Non-pigmented ciliary epithelial cell (primary cell): Measurements from ENCODE around the gene OSBPL2.

Experiments
- DNase-seq: peaks from one replicate; pipeline ENCODE4 v3.0.0-alpha.2; 2010; ENCODE audit warnings: low read depth

The OSBPL2 gene

GRCh38 chr20:62235777-62236157 lies 2.6 kb upstream of the OSBPL2 start:
- no peak for DNase-seq

DNA sequence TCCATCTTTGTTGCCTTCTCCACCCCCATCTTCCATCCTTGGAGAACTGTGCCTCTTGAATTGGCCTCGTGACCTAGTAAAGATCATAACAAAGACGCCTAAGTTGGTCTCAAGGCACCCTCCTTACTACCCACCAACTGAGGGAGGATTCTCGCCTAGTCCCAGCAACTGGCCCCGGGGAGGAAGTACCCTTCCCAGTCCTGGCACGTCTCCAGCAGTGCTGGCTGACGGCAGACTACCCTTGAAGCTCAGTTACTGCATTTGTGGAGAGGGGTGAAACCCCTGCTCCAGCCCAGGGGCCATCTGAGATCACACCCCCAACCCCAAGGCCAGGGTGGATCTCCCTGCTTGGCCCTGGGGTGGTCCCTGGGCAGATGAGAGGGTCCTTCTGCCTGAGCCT lies 2.1 kb upstream of the OSBPL2 start:
- DNase-seq: no peak

DNA sequence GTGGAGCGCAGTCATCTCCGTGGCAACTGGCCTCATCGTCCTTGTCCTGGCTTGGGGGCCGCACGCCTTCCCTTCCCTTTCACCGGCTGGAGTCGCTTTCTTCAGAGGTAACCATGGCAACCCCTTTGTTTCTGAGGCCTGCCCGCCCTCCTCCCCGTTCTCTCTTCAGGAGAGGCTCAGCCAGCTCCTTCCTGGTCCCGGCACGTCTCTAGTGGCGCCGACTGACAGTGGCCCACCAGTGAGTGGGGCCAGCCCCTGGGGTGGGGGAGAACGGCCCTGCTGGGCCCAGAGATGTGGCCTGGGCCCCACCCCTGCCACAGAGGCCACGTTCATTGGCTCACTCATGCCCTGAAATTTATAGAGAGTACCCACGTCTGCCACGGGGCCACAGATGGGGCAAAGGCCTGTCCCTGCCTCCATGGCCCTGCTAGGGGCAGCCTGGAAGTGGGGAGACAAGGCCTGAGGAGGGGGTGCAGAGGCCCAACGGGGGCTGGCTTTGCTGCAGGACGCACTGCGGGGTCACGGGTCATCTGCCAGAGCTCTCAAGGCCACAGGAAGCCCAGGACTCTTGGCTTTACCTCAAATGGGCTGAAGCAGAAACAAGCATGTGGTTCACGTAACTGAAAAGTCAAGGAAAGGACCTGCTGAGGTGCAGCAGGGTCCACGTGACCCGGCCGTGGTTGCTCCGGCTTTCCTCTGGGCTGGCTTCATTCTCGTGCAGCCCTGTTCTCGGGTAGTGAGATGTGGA lies 1.4 kb upstream of the OSBPL2 start:
- DNase-seq: no peak

GRCh38 chr20:62237514-62237800 lies 864 bp upstream of the OSBPL2 start:
- DNase-seq: no peak

DNA sequence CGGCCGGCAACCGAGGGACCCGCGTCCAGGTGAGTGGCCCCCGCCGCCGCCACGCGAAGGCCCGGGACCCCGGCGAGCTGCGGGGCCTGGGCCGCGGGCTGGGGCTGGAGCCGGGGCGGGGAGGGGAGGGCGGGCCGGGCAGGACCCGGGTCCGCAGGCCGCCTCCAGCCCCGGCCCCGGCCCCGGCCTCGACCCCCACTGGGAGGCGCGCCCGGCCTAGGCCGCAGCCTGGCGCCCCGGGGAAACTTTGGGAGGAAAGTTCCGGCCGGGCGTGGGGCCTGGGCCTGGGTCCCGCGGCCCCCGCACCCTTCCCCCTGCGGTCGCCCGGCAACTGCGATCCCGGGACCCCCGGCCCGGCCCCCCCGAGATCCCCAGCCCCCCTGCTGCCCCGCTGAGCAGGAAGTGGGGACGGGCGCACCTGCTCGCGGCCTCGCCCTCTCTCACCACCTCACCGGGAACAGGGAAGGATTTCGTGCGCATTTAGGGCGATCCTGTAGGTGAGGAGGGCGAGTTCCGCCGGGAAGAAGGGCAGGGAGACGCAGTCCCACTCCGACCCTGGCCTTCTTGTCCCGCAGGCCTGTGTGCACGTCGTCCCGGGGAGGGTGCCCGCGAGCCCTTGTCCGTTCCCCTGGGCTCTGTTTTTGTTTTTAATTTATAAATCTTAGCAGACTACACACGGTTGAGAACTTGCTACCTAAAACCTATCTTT lies 402 bp downstream of the OSBPL2 start:
- no peak for DNase-seq

- no peak for DNase-seq
Measured at GRCh38 chr20:62239278-62239879, 1.1 kb downstream of the OSBPL2 start.

- no peak for DNase-seq
Measured at GRCh38 chr20:62240020-62240685, 1.8 kb downstream of the OSBPL2 start.

GRCh38 chr20:62241506-62241905 lies 3.2 kb downstream of the OSBPL2 start:
- no peak for DNase-seq

GRCh38 chr20:62242176-62242575 lies 3.9 kb downstream of the OSBPL2 start:
- DNase-seq: no peak

GRCh38 chr20:62243106-62243505 lies 4.8 kb downstream of the OSBPL2 start:
- DNase-seq: no peak

DNA sequence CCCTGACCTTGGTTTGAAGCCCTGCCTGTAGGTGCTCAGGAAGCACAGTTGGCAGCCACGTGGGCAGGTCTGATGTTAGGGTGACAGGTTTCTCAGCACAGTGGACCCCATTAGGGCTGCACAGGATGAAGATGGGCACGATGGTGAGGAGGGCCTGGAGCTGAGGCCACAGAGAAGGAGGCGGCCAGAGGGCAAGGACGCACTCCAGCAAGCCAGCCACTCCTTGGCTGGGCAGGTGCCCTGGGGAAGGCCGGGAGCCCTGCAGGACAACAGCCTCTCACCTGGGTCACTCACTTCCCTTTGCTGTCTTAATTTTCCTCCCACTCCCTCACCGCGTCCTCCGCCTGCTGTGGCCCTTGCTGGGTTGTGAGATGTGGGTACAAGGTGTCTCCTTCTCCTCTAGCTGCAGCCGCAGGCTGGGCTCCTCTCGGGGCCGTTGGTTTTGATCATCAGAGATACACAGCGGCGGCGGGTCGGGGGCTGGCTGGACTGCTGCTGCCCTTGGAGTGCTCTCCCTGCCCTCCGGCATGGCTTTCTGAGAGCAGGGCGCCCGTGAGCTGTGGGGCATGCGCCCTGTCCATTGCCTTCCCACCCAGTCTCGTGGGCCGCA lies 5.7 kb downstream of the OSBPL2 start:
- DNase-seq: no peak

- DNase-seq: no peak
Measured at GRCh38 chr20:62244644-62245108, 6.4 kb downstream of the OSBPL2 start.

DNA sequence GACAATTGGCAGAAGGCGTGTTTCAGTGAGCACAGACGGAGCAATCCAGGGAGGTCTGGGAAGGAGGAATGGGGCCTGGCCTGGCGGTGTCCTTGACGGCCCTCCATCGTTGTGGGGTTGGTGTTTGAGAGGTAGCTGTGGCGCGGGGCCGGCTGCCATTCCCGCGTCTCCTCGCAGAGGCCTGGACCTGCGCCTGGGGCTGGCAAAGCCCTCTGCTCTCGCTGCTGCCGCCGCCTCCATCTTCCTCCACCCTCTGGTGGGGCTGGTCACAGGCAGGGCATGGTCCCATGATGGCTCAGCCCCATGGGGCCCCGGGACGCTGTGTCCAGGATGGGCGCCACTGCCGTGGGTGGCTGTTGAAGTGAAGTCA lies 7.6 kb downstream of the OSBPL2 start:
- no peak for DNase-seq

DNA sequence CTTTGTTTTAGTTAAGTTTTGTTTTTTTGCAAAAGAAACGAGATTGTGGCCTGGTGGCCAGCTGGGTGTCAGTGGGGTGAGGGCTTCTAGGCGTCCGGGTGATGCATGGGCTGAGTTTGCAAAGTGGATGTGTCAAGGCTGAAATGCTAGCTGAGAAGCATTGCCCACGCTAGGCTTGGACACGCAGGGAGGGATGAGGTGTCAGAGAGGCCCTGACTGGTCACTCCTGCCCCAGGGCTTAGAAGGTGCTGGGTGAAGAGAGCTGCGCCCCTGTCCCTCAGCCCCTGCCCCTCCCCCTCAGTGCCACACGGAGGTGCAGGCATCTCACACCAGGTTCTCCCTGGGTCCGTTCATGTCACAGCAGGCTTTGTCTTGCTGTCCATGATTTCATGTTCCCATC lies 8.1 kb downstream of the OSBPL2 start:
- no peak for DNase-seq

DNA sequence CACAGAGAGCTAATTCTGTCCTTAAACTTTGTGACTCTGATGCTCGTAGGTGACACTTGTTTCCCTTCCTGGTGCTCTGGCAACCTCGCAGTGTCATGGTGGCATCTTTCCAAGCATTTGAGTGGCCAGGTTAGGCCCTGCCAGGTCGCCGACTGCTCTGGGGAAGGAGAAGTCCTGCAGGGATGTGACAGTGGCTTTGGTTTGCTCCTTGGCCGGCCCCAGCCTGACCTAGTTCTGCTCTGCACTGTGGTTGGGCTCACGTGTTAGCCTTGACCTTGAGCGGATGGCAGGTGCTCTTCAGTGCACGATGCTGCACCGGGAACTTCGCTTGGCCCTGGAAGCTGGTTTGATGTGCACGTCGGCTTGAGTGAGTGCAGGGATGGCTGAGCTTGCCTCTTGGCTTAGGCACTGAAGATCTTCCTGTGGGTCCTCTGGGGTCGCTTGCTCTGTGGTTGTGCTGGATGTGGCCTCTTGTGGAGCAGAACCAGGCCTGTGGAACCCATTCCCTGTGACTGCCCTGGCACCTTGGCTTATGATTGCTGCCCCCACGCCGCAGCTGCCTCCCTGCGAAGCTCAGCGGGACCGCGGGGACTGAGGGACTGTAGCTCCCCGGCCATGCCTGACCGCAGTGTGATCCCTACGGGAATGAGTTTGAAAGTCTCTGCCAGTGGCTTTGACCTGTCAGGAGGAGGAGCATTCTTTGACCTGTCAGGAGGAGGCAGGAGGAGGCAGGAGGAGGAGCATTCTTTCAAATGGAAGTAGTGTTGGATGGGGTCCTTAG lies 8.7 kb downstream of the OSBPL2 start:
- DNase-seq: no peak

DNA sequence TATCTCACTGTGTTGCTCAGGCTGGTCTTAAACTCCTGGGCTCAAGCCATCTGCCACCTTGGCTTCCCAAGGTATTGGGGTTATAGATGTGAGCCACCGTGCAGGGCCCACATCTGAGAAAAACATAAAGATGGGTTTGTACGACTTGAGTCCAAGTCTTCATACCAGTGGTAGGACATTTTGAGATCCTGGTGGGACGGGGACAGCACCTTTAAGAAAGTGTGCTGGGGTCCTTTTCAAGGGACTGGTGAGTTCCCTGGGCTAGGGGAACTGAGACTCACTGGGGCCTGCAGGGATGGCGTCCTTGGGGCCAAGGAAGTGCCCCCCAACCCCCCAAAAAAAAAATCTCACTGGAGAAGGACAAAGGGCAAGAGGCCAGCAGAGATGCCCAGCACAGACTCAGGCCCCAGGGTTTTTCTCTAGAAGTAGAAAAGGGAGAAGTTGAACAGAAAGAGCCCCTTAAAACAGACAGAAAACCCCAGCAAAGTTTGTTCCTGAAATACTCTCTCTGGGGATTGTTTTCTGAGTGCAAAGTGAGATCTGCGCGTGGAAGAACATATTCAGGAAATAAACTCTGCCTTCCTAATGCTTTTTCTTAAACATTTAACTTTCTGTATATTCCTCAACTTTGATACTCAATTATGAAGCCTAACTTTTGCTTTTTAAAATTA lies 10.7 kb downstream of the OSBPL2 start:
- DNase-seq: no peak

DNA sequence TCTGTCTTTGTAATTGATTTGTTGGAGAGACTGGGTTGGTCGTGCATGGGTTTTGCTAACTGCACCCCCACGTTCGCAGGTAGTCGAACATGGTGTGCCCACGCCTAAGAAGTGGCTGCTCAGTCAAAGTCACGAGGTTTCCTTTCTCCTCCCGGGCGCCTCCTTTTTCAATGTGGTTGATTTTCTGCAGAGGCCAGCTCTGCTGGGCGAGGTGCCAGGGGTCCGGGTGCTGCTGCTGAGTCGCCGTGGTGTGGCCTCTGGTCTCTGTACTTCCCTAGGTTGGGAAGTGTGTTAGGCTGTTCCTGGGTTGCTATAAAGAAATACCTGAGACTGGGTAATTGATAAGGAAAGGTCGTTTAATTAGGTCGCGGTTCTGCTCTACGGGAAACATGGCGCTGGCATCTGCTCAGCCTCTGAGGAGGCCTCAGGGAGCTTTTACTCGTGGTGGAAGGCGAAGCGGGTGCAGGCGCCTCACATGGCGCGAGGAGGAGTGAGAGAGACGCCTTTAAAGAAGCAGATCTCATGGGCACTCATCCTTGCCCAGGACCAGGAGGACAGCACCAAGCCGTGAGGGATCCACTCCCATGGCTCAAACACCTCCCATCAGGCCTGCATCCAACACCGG lies 14.1 kb downstream of the OSBPL2 start:
- DNase-seq: no peak

DNA sequence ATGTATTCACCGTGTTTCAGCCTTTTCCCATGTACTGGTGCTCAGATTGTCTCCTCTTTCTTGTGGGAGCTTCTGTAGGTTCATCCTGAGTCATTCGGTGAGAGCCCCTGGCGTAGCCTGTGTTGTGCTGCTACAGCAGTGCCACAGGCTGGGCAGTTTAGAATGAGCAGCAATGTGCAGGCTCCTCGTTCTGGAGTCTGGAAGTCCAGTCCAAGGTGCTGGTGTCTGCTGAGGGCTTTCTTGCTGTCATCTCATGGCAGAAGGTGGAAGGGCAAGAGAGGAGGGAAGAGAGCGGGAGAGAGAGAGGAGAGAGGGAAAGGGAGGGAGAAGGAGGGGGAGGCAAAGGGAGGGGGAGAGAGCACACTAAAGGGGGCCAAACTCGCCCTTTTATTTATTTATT lies 15.1 kb downstream of the OSBPL2 start:
- no peak for DNase-seq

DNA sequence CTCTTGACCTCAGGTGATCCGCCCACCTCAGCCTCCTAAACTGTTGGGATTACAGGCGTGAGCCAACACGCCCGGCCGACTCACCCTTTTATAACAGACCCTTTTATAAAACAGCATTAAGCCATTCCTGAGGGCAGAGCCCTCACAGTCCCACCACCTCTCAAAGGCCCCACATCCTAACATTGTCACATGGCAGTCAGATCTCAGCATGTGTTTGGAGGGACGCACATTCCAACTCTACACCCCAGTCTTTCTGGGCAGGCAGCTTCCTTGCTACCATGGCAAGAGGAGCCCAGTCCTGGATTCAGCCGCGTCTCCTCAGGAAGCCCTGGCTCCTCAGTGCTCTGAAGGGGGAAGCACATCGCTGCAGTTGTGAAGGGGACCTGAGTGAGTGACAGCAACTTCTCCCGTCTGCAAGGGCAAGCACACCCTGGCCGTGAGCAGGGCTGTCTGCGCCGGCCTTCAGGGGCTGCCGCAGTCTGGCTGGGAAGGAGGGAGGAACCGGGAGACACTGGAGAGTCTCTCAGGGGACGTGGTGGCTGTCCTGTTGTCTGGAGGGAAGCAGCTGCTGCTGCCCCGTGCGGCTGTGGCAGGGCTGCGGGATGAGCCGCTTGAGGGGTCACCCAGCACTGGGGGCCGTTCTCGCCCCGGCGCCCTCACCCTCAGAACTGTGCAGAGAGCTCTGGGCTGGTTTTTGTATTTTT lies 15.9 kb downstream of the OSBPL2 start:
- no peak for DNase-seq

DNA sequence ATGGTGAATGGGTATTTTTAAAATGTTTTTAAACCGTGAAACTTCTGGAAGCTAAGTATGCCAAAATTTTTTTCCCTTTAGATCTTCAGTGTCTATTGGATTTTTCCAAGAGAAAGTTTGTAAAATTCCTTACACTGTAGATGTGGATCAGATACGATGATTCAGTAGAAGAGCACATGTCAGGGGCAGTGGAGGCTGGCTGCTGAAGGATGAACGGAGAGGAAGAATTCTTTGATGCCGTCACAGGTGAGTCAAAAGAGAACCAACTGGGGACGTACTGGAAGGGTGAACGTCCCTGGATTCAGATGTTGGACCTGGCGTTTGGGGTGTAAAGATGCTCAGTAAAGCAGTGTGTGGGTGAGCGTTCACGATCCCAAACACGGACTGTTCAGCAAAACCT lies 17.7 kb downstream of the OSBPL2 start:
- no peak for DNase-seq
